ENCODE measurements around the gene TUBB1. TPM values are rescaled to one million over a fixed set of nuclear protein-coding genes. Genes with fewer than 3 reads are reported as not detected.

Gene TUBB1
- total and polyA plus RNA-seq, 4 donors: 0.64 to 6.8 (median 3.7) TPM

- H3K36me3 ChIP-seq (ENCODE audit: control insufficient read depth in 4 of 4, insufficient read depth in 4 of 4, low read length in 4 of 4): peaks cover 0 to 3% (median under 1%) of the 10 kb centered on the region in 4 donors
- peak overlapping the region; percentile 85 for H3K4me3 ChIP-seq
- H3K27ac ChIP-seq (ENCODE audit: low read depth in 1 of 2, low read length in 1 of 2): peak overlapping the region in 1 of 2 donors; percentile 88
- H3K9me3 ChIP-seq (ENCODE audit: control insufficient read depth in 4 of 4, insufficient read depth in 3 of 4, low read length in 3 of 4): no peaks in the 10 kb centered on the region
- H3K27me3 ChIP-seq (ENCODE audit: control insufficient read depth in 3 of 3, insufficient read depth in 3 of 3, low read length in 2 of 3): peaks cover 0 to under 1% (median 0%) of the 10 kb centered on the region in 3 donors
- WGBS, 2 donors: 15 to 17% methylated on average over 55 to 66 of the region's 66 CpGs
- ATAC-seq (ENCODE audit: insufficient read depth, low FRiP score) (peak; percentile 98), DNase-seq (peak; percentile 93 to 95 (median 93))
- H3K9ac ChIP-seq (ENCODE audit: insufficient read depth in 1 of 2, low read length in 2 of 2): peak overlapping the region in 1 of 2 donors; percentile 50
- H3K4me1 ChIP-seq (ENCODE audit: control insufficient read depth in 5 of 5, insufficient read depth in 5 of 5, low read length in 5 of 5): peaks cover 0 to 14% (median 11%) of the 10 kb centered on the region in 5 donors
- TF ChIP-seq CTCF (IDR thresholded peaks at IDR 0.05; ENCODE audit: control extremely low read depth, extremely low read depth): no peak
These were observed 23.8 kb downstream of the TUBB1 start for GRCh38 chr20:59042796-59043631.

DNA sequence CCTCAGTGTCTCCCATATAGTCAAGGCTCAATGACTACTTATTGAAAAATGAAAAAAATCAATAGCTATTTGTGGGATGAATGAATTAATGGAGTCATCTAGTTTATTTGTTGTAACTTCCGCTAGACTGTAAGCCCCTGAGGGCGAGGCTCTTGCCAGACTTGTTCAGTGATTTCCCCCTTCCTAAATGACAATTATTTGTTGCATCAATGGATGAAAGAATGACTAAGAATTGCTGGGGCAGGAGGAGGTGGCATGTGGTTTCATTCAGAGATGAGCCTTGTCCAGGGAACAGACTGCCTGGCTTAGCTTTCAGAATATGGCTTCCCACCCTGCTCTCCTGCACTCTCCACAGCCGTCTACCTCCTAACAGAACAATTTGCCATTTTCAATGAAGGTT, 24.5 kb downstream of the TUBB1 start:
- Histone ChIP-seq H3K36me3 (ENCODE audit: control insufficient read depth in 4 of 4, insufficient read depth in 4 of 4, low read length in 4 of 4) (peaks cover 0 to 3% (median 0%) of the 10 kb centered on the region in 4 donors), H3K9ac (ENCODE audit: insufficient read depth in 1 of 2, low read length in 2 of 2) (no peak overlapping the region), H3K27ac (ENCODE audit: low read depth in 1 of 2, low read length in 1 of 2) (peak overlapping the region in 1 of 2 donors; percentile 68), H3K4me3 (no peak overlapping the region), H3K27me3 (ENCODE audit: control insufficient read depth in 3 of 3, insufficient read depth in 3 of 3, low read length in 2 of 3) (peaks cover 0 to 2% (median 0%) of the 10 kb centered on the region in 3 donors), H3K4me1 (ENCODE audit: control insufficient read depth in 5 of 5, insufficient read depth in 5 of 5, low read length in 5 of 5) (peaks cover 0 to 14% (median 11%) of the 10 kb centered on the region in 5 donors), H3K9me3 (ENCODE audit: control insufficient read depth in 4 of 4, insufficient read depth in 3 of 4, low read length in 3 of 4) (no peaks in the 10 kb centered on the region)
- 60 to 79% methylated on average over 3 of the region's 3 CpGs for WGBS, 2 donors
- no peak for ATAC-seq (ENCODE audit: insufficient read depth, low FRiP score)
- TF ChIP-seq CTCF (IDR thresholded peaks at IDR 0.05; ENCODE audit: control extremely low read depth, extremely low read depth): no peak
- no peak for DNase-seq

DNA sequence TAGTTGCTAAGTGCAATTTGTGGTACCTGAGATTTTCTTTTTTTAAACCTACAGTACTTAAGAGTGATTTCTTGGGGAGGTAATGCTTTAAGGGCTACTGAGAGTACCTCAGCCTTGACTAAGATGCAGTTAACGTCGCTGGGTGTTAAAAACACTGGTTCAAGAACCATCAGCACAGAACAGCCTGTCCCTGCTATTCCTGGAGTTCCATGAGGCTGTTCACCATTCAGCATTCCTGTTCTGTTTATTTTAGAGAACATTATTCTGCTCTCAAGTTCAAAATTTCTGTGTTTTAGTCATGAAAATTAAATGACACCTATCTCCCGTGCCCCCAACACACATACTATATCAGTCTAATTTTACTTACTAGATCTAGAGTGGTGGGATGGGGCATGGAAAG, 25.1 kb downstream of the TUBB1 start:
- Histone ChIP-seq H3K27me3 (ENCODE audit: control insufficient read depth in 3 of 3, insufficient read depth in 3 of 3, low read length in 2 of 3) (peaks cover 0 to 2% (median 0%) of the 10 kb centered on the region in 3 donors), H3K9ac (ENCODE audit: insufficient read depth in 1 of 2, low read length in 2 of 2) (no peak overlapping the region), H3K36me3 (ENCODE audit: control insufficient read depth in 4 of 4, insufficient read depth in 4 of 4, low read length in 4 of 4) (peaks cover 0 to 3% (median 0%) of the 10 kb centered on the region in 4 donors), H3K4me3 (no peak overlapping the region), H3K27ac (ENCODE audit: low read depth in 1 of 2, low read length in 1 of 2) (no peak overlapping the region), H3K4me1 (ENCODE audit: control insufficient read depth in 5 of 5, insufficient read depth in 5 of 5, low read length in 5 of 5) (peaks cover 0 to 14% (median 11%) of the 10 kb centered on the region in 5 donors), H3K9me3 (ENCODE audit: control insufficient read depth in 4 of 4, insufficient read depth in 3 of 4, low read length in 3 of 4) (no peaks in the 10 kb centered on the region)
- no peak for TF ChIP-seq CTCF (IDR thresholded peaks at IDR 0.05; ENCODE audit: control extremely low read depth, extremely low read depth)
- DNase-seq (no peak), ATAC-seq (ENCODE audit: insufficient read depth, low FRiP score) (no peak)
- WGBS, 2 donors: 72 to 84% methylated on average over 3 of the region's 3 CpGs
